ENCODE data around the gene SCCPDH. TPM values are rescaled to one million over a fixed set of nuclear protein-coding genes. Genes with fewer than 3 reads are reported as not detected.

The SCCPDH gene
- total and polyA plus RNA-seq, 9 of the 15 experiments (the other 6 are each of a cell fraction or from before 2014, with no cell fraction given) = 7.0 to 61.9 (median 38.3) TPM

DNA sequence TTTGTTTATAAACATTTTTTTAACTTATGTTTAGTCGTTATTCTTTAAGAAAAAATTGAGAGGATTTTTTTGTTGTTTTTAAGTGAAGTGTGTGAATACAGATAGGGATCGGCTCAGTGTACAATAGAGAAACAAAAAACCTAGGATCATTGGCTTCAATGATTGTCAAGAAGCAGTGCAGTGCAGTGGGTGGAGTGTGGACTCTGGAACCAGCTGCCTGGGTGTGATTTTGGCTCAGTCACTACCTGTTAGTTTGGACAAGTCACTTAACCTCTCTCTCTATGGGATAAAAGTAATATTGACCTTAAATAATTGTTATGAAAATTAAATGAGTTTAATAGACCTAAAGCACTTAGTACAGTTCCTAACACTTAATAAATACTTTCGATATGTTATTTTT lies 41.3 kb downstream of the SCCPDH start:
- no peaks in the 10 kb centered on the region for H3K9me3 ChIP-seq (replicated peaks; ENCODE audit: control insufficient read depth, insufficient read depth, low read depth, low read length)
- CTCF ChIA-PET (ENCODE audit: low intra/inter-chr PET ratio) = no interaction called here
- no peak overlapping the region for H3K4me2 ChIP-seq (ENCODE audit: insufficient read depth, low read length)
- H4K20me1 ChIP-seq (replicated peaks; ENCODE audit: control insufficient read depth, insufficient read depth, low read length) = no peaks in the 10 kb centered on the region
- peaks cover 42% of the 10 kb centered on the region; the same call in 2 of the 3 replicates for H3K36me3 ChIP-seq (ENCODE audit: control insufficient read depth, insufficient read depth, low read length)
- H2AFZ ChIP-seq (ENCODE audit: low read depth, low read length) = no peak overlapping the region
- no peak for ATAC-seq
- no peak overlapping the region for H3K27ac ChIP-seq (ENCODE audit: extremely low read depth, low read depth, low read length)
- TF ChIP-seq MEF2A (IDR thresholded peaks at IDR 0.05; ENCODE audit: control insufficient read depth, low read depth, low read length) (no peak), ZC3H11A (IDR thresholded peaks at IDR 0.05; ENCODE audit: low read depth, low read length) (no peak), BDP1 (IDR thresholded peaks at IDR 0.05; ENCODE audit: insufficient read depth, insufficient read length) (no peak), JUNB (CRISPR knock-in tag; conservative IDR thresholded peaks at IDR 0.05) (no peak), SMARCA5 (IDR thresholded peaks at IDR 0.05) (no peak), MXI1 (IDR thresholded peaks at IDR 0.05; ENCODE audit: low read depth, low read length) (no peak), TBP (optimal IDR thresholded peaks at IDR 0.05; ENCODE audit: low read depth, low read length) (no peak), TRIM28 (IDR thresholded peaks at IDR 0.05) (no peak), FOXK1 (CRISPR knock-in tag; IDR thresholded peaks at IDR 0.05; ENCODE audit: borderline replicate concordance) (no peak), CREBBP (IDR thresholded peaks at IDR 0.05; ENCODE audit: low read depth, low read length) (no peak), ZNF165 (CRISPR knock-in tag; IDR thresholded peaks at IDR 0.05; ENCODE audit: borderline replicate concordance) (no peak), TAF7 (tag; IDR thresholded peaks at IDR 0.05) (no peak)
- TF ChIP-seq, protein P1, sequence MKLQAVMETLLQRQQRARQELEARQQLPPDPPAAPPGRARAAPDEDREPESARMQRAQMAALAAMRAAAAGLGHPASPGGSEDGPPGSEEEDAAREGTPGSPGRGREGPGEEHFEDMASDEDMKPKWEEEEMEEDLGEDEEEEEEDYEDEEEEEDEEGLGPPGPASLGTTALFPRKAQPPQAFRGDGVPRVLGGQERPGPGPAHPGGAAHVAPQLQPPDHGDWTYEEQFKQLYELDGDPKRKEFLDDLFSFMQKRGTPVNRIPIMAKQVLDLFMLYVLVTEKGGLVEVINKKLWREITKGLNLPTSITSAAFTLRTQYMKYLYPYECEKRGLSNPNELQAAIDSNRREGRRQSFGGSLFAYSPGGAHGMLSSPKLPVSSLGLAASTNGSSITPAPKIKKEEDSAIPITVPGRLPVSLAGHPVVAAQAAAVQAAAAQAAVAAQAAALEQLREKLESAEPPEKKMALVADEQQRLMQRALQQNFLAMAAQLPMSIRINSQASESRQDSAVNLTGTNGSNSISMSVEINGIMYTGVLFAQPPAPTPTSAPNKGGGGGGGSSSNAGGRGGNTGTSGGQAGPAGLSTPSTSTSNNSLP (IDR thresholded peaks at IDR 0.05; ENCODE audit: borderline replicate concordance, low read depth, low read length) = no peak
- TF ChIP-seq, protein P2, sequence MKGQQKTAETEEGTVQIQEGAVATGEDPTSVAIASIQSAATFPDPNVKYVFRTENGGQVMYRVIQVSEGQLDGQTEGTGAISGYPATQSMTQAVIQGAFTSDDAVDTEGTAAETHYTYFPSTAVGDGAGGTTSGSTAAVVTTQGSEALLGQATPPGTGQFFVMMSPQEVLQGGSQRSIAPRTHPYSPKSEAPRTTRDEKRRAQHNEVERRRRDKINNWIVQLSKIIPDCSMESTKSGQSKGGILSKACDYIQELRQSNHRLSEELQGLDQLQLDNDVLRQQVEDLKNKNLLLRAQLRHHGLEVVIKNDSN (CRISPR knock-in tag; IDR thresholded peaks at IDR 0.05) = no peak
- TF ChIP-seq, protein P3, sequence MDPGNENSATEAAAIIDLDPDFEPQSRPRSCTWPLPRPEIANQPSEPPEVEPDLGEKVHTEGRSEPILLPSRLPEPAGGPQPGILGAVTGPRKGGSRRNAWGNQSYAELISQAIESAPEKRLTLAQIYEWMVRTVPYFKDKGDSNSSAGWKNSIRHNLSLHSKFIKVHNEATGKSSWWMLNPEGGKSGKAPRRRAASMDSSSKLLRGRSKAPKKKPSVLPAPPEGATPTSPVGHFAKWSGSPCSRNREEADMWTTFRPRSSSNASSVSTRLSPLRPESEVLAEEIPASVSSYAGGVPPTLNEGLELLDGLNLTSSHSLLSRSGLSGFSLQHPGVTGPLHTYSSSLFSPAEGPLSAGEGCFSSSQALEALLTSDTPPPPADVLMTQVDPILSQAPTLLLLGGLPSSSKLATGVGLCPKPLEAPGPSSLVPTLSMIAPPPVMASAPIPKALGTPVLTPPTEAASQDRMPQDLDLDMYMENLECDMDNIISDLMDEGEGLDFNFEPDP (CRISPR knock-in tag; IDR thresholded peaks at IDR 0.05) = no peak
- TF ChIP-seq, protein P4, sequence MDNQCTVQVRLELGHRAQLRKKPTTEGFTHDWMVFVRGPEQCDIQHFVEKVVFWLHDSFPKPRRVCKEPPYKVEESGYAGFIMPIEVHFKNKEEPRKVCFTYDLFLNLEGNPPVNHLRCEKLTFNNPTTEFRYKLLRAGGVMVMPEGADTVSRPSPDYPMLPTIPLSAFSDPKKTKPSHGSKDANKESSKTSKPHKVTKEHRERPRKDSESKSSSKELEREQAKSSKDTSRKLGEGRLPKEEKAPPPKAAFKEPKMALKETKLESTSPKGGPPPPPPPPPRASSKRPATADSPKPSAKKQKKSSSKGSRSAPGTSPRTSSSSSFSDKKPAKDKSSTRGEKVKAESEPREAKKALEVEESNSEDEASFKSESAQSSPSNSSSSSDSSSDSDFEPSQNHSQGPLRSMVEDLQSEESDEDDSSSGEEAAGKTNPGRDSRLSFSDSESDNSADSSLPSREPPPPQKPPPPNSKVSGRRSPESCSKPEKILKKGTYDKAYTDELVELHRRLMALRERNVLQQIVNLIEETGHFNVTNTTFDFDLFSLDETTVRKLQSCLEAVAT (IDR thresholded peaks at IDR 0.05) = no peak
- no peak overlapping the region for H3K4me3 ChIP-seq
- no peak for DNase-seq (ENCODE audit: extremely low read depth in 1 of 4, low spot score in 3 of 4)
- BruUV-seq (replicated peaks) = no TSS peak
- H3K9ac ChIP-seq (ENCODE audit: insufficient read depth in 1 of 2, low read depth in 2 of 2, low read length in 2 of 2) = no peak overlapping the region
- in situ Hi-C loops (cut with MboI) = no loop called here
- WGBS (ENCODE audit: insufficient coverage, low coverage, missing lambda C conversion rate) = 56% methylated on average over 3 of the region's 3 CpGs
- no peaks in the 10 kb centered on the region for H3K27me3 ChIP-seq (ENCODE audit: control insufficient read depth in 2 of 2, insufficient read depth in 2 of 2, low read length in 2 of 2)
- no peaks in the 10 kb centered on the region for H3K4me1 ChIP-seq (replicated peaks in 1 of 2; ENCODE audit: control insufficient read depth in 2 of 2, insufficient read depth in 2 of 2, low read length in 2 of 2)
- no peak for FAIRE-seq
- POLR2A ChIA-PET = no interaction called here
- H3K79me2 ChIP-seq (ENCODE audit: control insufficient read depth, insufficient read depth, low read length) = no peaks in the 10 kb centered on the region
- no peaks in the 10 kb centered on the region for H3K9me1 ChIP-seq (ENCODE audit: control insufficient read depth, insufficient read depth, low read length)
- intact Hi-C loops (cut with micrococcal nuclease) = no loop called here
